GM18870 (cell line): ENCODE results near the gene AUTS2.
"Not testable (repeated sequence)": the region's sequence is repeated elsewhere in the genome, so short reads cannot be mapped to it uniquely, and the experiment has no call there.

Experiments
- ATAC-seq: cut with Tn5 transposase; IDR thresholded peaks from one replicate; pipeline ENCODE4 v1.9.1; 2021; ENCODE audit warnings: moderate library complexity; ENCODE audit not compliant: unreplicated experiment

The AUTS2 gene

GRCh38 chr7:70711452-70711851, 1113.2 kb downstream of the AUTS2 start:
- ATAC-seq: no peak

DNA sequence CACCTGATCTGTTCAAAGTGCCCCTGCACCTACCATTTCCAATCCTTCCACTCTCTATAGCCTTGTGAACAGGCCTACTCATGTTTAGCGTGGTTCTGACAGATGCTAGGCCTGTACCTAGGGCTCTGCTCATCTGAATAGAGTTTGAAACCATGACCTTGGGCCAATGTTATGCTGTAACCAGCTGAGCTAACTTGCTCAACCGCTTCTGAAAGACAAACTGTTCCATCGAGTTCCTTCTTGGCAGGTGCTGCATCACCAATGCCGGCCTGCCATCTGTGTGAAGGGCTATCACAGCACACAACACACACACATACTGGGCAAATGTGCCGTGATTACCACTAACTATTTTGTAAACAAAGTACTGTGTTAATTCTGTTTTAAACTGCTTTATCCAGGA, 1114.7 kb downstream of the AUTS2 start:
- no peak for ATAC-seq

DNA sequence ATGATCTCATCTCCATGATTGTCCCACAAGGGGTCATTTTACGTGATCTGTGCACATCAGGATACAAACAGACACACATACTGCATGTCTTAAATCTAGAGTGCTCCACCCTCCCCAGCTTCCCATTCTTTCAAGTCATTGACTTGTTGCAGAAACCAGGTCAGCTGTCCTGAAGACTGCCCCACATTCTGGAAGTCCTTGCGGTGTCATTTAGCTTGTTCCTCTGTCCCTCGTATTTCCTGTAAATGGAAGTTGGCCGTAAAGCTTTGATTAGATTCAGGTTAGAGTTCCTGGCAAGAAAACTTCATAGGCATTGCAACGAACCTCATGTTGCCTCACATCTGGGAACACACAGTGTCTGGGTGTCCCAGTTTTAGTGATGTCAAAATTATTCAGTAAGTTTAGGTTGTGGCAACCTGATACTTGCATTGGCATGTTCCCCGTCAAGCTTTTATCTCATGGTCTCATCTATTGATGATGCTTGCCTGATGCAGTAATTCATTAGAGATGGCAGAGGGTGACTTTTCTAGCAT, 1116.3 kb downstream of the AUTS2 start:
- no peak for ATAC-seq

GRCh38 chr7:70717553-70718329, 1119.5 kb downstream of the AUTS2 start:
- ATAC-seq: no peak

- ATAC-seq: no peak
Measured at GRCh38 chr7:70719125-70719524, 1120.8 kb downstream of the AUTS2 start.

DNA sequence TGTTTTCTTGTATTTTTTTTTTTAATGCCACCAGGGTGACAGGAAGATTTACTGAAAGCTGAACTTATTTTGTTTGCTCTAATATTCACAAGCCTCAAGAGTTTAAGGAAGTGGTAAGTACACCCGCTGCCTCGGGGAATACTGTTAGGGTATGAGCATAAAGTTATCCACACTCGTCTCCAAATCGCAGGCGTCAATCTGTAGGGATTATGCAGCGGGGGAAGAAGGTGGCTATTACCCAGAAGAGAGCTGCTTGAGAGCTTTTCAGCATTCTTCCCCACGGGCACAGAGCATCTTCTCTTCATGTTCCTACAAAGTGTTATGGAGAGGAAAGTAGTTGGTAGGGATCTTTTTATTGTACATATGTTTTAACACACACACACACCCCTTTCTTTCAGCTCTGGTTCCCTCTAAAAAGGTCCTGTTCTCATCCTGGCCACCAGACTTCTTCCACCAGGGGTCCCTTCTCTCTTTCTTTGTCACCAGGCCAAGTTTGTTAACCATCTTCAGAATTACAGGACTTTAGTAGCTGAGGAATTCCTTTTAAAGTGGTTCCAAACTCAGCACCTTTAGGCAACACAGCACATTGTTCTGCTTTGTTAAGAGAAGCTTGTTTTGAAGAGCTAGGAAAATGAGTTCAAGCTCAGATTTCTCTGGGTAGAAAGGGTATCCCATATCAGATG, 1122.1 kb downstream of the AUTS2 start:
- no peak for ATAC-seq

- ATAC-seq: no peak
Measured at GRCh38 chr7:70721500-70721899, 1123.2 kb downstream of the AUTS2 start.

- ATAC-seq: no peak
Measured at GRCh38 chr7:70723339-70723738, 1125.1 kb downstream of the AUTS2 start.

DNA sequence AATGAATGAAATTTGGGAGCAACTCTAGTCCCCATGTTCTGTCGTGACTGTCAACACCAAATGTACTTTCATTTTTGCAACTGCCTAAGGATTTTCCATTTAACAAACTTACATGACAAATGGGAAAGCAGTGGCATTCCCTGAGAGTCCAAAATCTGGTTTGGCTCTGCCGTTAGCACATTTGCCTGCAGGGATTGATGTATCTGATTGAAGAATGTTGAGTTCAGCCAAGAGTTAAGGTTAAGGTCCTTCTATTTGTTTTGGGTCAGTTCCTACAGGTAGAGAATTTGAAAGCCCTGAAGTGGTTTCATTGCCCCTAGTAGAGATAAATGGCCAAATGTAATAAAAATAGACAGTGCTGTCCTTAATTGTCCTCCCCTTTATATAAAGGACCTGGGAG, 1127.2 kb downstream of the AUTS2 start:
- no peak for ATAC-seq

GRCh38 chr7:70726294-70726693, 1128.0 kb downstream of the AUTS2 start:
- no peak for ATAC-seq

DNA sequence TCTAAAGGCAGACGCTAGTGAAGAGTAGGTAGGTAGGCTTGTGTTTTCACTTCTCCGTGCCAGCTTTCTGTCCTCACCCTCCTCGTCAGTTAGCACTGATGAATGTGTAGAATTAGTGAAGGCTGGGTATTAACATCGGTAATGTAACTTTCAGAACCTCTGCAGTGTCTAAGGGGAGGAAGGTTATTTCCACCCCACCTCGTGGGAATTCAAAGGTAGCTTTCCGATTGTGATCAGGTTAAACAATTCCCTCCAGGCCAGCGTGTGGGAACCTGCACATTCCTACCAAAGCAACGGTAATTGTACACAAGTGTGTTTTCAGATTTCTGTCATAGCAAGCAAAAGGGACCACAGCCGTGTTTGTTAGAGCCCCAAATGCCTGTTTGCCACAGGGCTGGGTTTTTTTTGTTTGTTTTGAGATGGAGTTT, 1128.7 kb downstream of the AUTS2 start:
- peak; percentile 73 for ATAC-seq

GRCh38 chr7:70727861-70728260, 1129.6 kb downstream of the AUTS2 start:
- no peak for ATAC-seq

GRCh38 chr7:70728872-70729552, 1130.7 kb downstream of the AUTS2 start:
- no peak for ATAC-seq

DNA sequence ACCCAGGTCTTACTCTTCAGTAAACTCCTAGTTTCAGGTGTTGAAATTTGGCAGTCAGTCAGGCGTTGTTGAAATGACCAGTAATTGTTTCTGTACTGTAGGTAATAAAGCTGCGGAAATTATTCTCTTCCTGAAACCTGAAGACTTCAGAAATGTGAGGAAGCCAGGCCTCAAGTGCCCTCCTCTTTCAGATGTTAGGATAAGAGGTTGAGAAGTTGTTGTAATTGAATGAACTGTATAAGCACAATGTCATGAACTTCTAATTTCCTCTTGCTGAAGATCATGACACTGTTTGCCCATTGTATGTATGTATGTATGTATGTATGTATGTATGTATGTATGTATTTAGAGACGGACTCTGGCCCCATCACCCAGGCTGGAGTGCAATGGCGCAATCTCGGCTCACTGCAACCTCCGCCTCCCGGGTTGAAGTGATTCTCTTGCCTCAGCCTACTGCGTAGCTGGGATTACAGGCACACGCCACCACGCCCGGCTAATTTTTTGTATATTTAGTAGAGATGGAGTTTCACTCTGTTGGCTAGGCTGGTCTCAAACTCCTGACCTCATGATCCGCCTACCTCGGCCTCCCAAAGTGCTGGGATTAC, 1131.4 kb downstream of the AUTS2 start:
- ATAC-seq: not testable (repeated sequence)

DNA sequence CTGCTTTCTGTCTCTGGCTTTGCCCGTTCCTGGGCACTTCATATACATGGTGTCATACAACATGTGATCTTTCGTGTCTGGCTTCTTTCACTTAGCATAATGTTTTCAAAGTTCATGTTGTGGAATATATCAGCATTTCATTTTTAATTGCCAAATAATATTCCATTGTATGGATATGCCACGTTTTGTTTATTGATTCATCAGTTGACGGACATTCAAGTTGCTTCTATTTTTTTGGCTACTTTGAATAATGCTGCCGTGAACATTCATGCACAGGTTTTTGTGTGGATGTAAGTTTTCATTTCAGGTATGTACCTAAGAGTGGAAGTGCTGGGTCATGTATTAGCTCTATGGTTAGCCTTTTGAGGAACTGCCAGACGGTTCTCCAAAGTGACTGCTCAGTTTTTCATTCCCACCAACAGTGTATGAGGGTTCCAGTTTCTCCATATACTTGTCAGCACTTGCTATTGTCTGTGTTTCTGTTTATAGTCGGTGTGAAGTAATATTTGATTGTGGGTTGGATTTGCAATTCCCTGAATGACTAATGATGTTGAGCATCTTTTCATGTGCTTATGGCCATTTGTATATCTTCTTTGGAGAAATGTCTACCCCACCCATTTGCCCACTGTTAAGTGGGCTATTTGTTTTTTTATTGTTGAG, 1132.3 kb downstream of the AUTS2 start:
- ATAC-seq: no peak

GRCh38 chr7:70733090-70733489, 1134.8 kb downstream of the AUTS2 start:
- no peak for ATAC-seq

- ATAC-seq: no peak
Measured at GRCh38 chr7:70734411-70734810, 1136.1 kb downstream of the AUTS2 start.

DNA sequence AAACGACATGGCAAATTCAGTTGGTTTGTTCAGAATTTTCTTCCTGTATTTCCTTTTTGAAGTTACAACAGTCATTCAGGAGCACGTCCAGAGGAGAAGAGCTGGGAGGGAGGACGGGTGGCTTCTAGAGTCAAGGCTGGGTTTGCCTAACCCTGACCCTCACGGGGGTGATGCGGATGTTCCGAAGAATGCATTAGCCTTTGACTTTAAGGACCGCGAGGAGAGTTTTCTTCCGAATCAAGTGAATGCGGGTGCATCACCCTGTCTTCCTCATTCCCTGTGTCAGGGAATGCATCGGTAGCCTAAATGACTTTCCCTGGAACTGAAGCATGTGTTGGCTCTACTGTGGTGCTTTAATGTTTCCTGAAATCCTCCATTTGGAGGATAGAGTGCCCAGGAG, 1137.0 kb downstream of the AUTS2 start:
- no peak for ATAC-seq

DNA sequence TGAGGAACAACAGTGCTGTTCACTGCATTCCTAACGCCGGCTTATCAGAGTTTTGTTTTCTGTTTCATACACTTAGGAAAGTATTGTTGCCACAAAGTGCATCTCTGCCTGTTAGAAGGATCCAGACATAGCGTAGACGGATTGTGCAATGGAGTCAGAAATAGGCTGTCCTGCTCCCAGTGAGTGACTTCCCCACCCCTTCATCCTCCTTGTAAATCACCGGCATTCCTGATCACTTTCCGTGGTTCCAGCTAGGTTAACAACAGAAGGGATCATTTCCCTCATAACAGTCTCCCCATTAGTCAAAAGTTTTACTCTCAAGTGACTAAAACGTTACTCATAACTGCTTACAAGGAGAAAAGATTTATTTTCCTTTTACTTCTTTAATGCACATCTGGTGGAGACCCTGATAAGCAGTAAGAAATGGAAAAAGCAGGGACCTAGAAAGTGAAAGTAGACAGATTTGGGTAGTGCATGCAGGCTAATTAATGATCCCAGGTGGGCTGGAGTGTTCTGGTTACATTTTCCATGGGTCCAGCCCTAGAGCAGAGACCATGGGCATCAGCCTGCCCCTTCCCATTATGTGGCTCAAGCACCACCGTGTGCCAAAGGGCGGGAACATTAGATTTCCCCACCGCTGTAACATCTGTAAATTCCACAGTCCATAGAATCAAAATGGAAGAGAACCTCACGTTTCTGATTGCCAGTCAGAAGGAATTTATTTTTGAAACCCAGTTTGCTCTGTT, 1138.6 kb downstream of the AUTS2 start:
- no peak for ATAC-seq
